HG03175 (cell line): ENCODE results near the gene CRK.
"Not testable (repeated sequence)": the region's sequence is repeated elsewhere in the genome, so short reads cannot be mapped to it uniquely, and the experiment has no call there.

Experiments used
- ATAC-seq: cut with Tn5 transposase; IDR thresholded peaks from one replicate; pipeline ENCODE4 v1.9.1; 2021; ENCODE audit warnings: mild to moderate bottlenecking, moderate library complexity; ENCODE audit not compliant: unreplicated experiment

The CRK gene

GRCh38 chr17:1467898-1468492 is 12.0 kb upstream of the CRK start:
- no peak for ATAC-seq

GRCh38 chr17:1467258-1467657 is 11.2 kb upstream of the CRK start:
- no peak for ATAC-seq

- no peak for ATAC-seq
Measured at GRCh38 chr17:1464186-1464585, 8.2 kb upstream of the CRK start.

- no peak for ATAC-seq
Measured at GRCh38 chr17:1462164-1463112, 6.4 kb upstream of the CRK start.

GRCh38 chr17:1461198-1461944 is 5.3 kb upstream of the CRK start:
- no peak for ATAC-seq

GRCh38 chr17:1460233-1460632 is 4.2 kb upstream of the CRK start:
- no peak for ATAC-seq

GRCh38 chr17:1455291-1455796 is 688 bp downstream of the CRK start:
- ATAC-seq, result peak; percentile 26

- no peak for ATAC-seq
Measured at GRCh38 chr17:1454541-1454940, 1.5 kb downstream of the CRK start.

GRCh38 chr17:1453694-1454093 is 2.3 kb downstream of the CRK start:
- ATAC-seq, result not testable (repeated sequence)

GRCh38 chr17:1452836-1453235 is 3.2 kb downstream of the CRK start:
- ATAC-seq, result no peak

- ATAC-seq, result not testable (repeated sequence)
Measured at GRCh38 chr17:1450261-1450660, 5.8 kb downstream of the CRK start.

GRCh38 chr17:1449412-1449967 is 6.5 kb downstream of the CRK start:
- no peak for ATAC-seq

- no peak for ATAC-seq
Measured at GRCh38 chr17:1447052-1447451, 9.0 kb downstream of the CRK start.

GRCh38 chr17:1446201-1446600 is 9.8 kb downstream of the CRK start:
- ATAC-seq, result no peak

GRCh38 chr17:1445695-1446094 is 10.3 kb downstream of the CRK start:
- ATAC-seq, result not testable (repeated sequence)

- ATAC-seq, result not testable (repeated sequence)
Measured at GRCh38 chr17:1442721-1443120, 13.3 kb downstream of the CRK start.

- ATAC-seq, result no peak
Measured at GRCh38 chr17:1442187-1442586, 13.8 kb downstream of the CRK start.

GRCh38 chr17:1440921-1441320 is 15.1 kb downstream of the CRK start:
- ATAC-seq, result no peak

GRCh38 chr17:1438593-1439083 is 17.4 kb downstream of the CRK start:
- ATAC-seq, result no peak

- no peak for ATAC-seq
Measured at GRCh38 chr17:1435326-1435725, 20.7 kb downstream of the CRK start.

- ATAC-seq, result no peak
Measured at GRCh38 chr17:1434150-1434549, 21.9 kb downstream of the CRK start.
